ENCODE results near the gene TIA1. TPM values are rescaled to one million over a fixed set of nuclear protein-coding genes. Genes with fewer than 3 reads are reported as not detected.
"Not testable (repeated sequence)": the region's sequence is repeated elsewhere in the genome, so short reads cannot be mapped to it uniquely, and the experiment has no call there.

TIA1 gene, protein sequence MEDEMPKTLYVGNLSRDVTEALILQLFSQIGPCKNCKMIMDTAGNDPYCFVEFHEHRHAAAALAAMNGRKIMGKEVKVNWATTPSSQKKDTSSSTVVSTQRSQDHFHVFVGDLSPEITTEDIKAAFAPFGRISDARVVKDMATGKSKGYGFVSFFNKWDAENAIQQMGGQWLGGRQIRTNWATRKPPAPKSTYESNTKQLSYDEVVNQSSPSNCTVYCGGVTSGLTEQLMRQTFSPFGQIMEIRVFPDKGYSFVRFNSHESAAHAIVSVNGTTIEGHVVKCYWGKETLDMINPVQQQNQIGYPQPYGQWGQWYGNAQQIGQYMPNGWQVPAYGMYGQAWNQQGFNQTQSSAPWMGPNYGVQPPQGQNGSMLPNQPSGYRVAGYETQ
- total RNA-seq (2013): 117 TPM
- polyA plus RNA-seq (10 to 100 TPM; 47.0 to 61.9 (median 48.7) TPM), polyA minus RNA-seq (29.4 and 44.2 TPM in 2 replicates), total RNA-seq (20.0 to 78.8 (median 55.8) reads per million in 11 experiments)

DNA sequence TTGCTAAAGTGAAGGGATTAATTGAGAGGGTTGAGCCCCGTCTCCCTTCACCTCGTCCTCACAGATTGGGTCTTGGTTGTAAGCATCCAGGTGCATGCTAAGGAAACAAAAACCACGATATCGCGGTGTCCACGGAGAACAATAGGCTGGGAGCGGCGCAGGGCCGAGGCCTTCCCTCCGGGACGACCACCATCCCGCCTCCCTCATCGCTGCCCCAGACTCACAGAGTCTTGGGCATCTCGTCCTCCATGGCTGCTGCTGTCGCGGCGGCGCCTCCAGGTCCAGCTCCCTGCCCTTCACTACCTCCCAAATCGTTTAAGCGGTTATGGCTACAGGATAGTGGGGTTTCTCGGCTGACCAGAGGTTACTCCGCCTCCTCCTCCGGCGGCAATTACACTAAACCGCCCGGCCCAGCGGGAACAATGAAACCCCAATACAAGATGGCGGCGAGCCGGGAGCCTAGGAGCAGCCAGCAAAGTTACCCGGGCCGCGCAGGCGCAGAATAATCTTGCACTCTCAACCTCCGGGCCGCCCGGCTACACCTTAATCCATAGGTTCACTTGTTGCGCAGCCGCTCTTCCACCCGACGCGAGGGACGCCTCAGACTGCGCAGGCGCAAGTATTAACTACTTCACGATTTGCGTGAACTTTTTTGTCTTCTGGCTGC, at the start of gene TIA1:
Gene TIA1, minus strand, starts transcription at position 448 of the 667 bp plus-strand sequence. Its CDS starts 198 bp downstream, at position 250.
- peaks cover 51% of the 10 kb centered on the region for H3K79me2 ChIP-seq (ENCODE audit: insufficient read depth, low read length)
- peak within 1 kb of the TSS; percentile 95 to 98 for H3K27ac ChIP-seq (ENCODE audit: low read depth in 1 of 2, low read length in 2 of 2)
- DNase-seq: peak; percentile 98 to 100 (median 99)
- under 1% methylated on average over 44 of the region's 47 CpGs for WGBS (ENCODE audit: insufficient coverage)
- peak within 1 kb of the TSS; percentile 80 to 99 (median 97) for H3K4me3 ChIP-seq (replicated peaks in 1 of 3; ENCODE audit: low read depth in 2 of 3, low read length in 3 of 3)
- Mint-ChIP-seq H3K27ac (peak within 1 kb of the TSS; percentile 95 to 99 (median 98)), H3K4me1 (peaks cover 31% of the 10 kb centered on the region), H3K27me3 (ENCODE audit: low read depth in 3 of 3) (peaks cover 0 to 3% (median 0%) of the 10 kb centered on the region in 3 donors), H3K4me3 (peak within 1 kb of the TSS; percentile 97 to 100), H3K9me3 (no peaks in the 10 kb centered on the region), H3K36me3 (peaks cover 5 to 9% of the 10 kb centered on the region in 2 donors)
- peaks cover 0 to 5% of the 10 kb centered on the region in 2 donors for H3K36me3 ChIP-seq (replicated peaks in 1 of 2; ENCODE audit: control insufficient read depth in 1 of 2, insufficient read depth in 2 of 2, low read length in 2 of 2)
- no peaks in the 10 kb centered on the region for H3K27me3 ChIP-seq (ENCODE audit: control insufficient read depth in 2 of 2, insufficient read depth in 2 of 2, low read length in 2 of 2)
- intact Hi-C loops (cut with micrococcal nuclease): loop anchor here (2.0 to 10.0 kb wide), 3 partner anchors 44 to 344 kb away; partner anchors contain the start of gene SNRPG (in 2 of the 2)
- TF ChIP-seq, protein P1, sequence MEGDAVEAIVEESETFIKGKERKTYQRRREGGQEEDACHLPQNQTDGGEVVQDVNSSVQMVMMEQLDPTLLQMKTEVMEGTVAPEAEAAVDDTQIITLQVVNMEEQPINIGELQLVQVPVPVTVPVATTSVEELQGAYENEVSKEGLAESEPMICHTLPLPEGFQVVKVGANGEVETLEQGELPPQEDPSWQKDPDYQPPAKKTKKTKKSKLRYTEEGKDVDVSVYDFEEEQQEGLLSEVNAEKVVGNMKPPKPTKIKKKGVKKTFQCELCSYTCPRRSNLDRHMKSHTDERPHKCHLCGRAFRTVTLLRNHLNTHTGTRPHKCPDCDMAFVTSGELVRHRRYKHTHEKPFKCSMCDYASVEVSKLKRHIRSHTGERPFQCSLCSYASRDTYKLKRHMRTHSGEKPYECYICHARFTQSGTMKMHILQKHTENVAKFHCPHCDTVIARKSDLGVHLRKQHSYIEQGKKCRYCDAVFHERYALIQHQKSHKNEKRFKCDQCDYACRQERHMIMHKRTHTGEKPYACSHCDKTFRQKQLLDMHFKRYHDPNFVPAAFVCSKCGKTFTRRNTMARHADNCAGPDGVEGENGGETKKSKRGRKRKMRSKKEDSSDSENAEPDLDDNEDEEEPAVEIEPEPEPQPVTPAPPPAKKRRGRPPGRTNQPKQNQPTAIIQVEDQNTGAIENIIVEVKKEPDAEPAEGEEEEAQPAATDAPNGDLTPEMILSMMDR (IDR thresholded peaks at IDR 0.05): no peak
- H2AFZ ChIP-seq (ENCODE audit: insufficient read depth, low read depth, low read length, poor library complexity, severe bottlenecking): peak within 1 kb of the TSS; percentile 94
- H4K20me1 ChIP-seq (ENCODE audit: insufficient read depth, low read length): peaks cover 23% of the 10 kb centered on the region
- H3K9me3 ChIP-seq (replicated peaks in 1 of 2; ENCODE audit: control insufficient read depth in 1 of 2, insufficient read depth in 1 of 2, low read length in 2 of 2): no peaks in the 10 kb centered on the region
- peak within 1 kb of the TSS; percentile 91 for H3K4me2 ChIP-seq (replicated peaks; ENCODE audit: extremely low read depth, low read length, poor library complexity, severe bottlenecking)
- peaks cover 16 to 22% of the 10 kb centered on the region in 2 donors for H3K4me1 ChIP-seq (ENCODE audit: control insufficient read depth in 1 of 2, insufficient read depth in 2 of 2, low read length in 2 of 2)
- H3K9ac ChIP-seq (ENCODE audit: insufficient read depth, low read length, poor library complexity, severe bottlenecking): peak within 1 kb of the TSS; percentile 91

DNA sequence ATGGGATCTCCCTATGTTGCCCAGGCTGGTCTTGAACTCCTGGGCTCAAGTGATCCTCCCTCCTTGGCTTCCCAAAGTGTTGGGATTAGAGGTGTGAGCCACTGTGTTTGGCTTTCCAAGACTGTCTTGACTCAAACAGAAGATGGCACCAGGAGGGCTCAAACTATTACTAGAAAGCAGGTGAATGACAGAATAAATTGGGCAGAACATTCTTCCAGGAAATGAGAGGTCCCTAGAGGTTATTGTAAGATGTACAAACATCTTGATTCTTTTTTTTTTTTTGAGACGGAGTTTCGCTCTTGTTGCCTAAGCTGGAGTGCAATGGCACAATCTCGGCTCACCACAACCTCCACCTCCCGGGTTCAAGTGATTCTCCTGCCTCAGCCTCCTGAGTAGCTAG, 49.4 kb upstream of the TIA1 start:
- not testable (repeated sequence) for H3K4me3 Mint-ChIP-seq; H3K27ac ChIP-seq (ENCODE audit: low read depth in 1 of 2, low read length in 2 of 2); H3K9me3 Mint-ChIP-seq; H3K9ac ChIP-seq (ENCODE audit: insufficient read depth, low read length, poor library complexity, severe bottlenecking); DNase-seq; H3K27me3 Mint-ChIP-seq (ENCODE audit: low read depth in 3 of 3); H3K27me3 ChIP-seq (ENCODE audit: control insufficient read depth in 2 of 2, insufficient read depth in 2 of 2, low read length in 2 of 2); H3K4me2 ChIP-seq (replicated peaks; ENCODE audit: extremely low read depth, low read length, poor library complexity, severe bottlenecking); H3K4me3 ChIP-seq (replicated peaks in 1 of 3; ENCODE audit: low read depth in 2 of 3, low read length in 3 of 3); H2AFZ ChIP-seq (ENCODE audit: insufficient read depth, low read depth, low read length, poor library complexity, severe bottlenecking); H3K9me3 ChIP-seq (replicated peaks in 1 of 2; ENCODE audit: control insufficient read depth in 1 of 2, insufficient read depth in 1 of 2, low read length in 2 of 2); H3K27ac Mint-ChIP-seq; H4K20me1 ChIP-seq (ENCODE audit: insufficient read depth, low read length)
- H3K36me3 Mint-ChIP-seq: peaks cover 36 to 42% of the 10 kb centered on the region in 2 donors
- Histone ChIP-seq H3K36me3 (replicated peaks in 1 of 2; ENCODE audit: control insufficient read depth in 1 of 2, insufficient read depth in 2 of 2, low read length in 2 of 2) (peaks cover 16 to 29% of the 10 kb centered on the region in 2 donors), H3K79me2 (ENCODE audit: insufficient read depth, low read length) (peaks cover 13% of the 10 kb centered on the region), H3K4me1 (ENCODE audit: control insufficient read depth in 1 of 2, insufficient read depth in 2 of 2, low read length in 2 of 2) (peaks cover 11 to 16% of the 10 kb centered on the region in 2 donors)
- no CpG with 5 or more reads among the region's 4 CpGs for WGBS (ENCODE audit: insufficient coverage)
- intact Hi-C loops (cut with micrococcal nuclease): loop anchor here in 1 of 2 donors (10.0 kb wide), 2 partner anchors 103 to 213 kb away; partner anchors contain the start of genes C2orf42 and PCBP1
- H3K4me1 Mint-ChIP-seq: peaks cover 13% of the 10 kb centered on the region

Measured in CD14-positive monocyte (primary cell).